Activated CD8-positive, alpha-beta memory T cell treated with anti-CD3 and anti-CD28 coated beads for 24 hours (primary cell): Measurements from ENCODE around the gene SLC35D3.
"Not testable (repeated sequence)": the region's sequence is repeated elsewhere in the genome, so short reads cannot be mapped to it uniquely, and the experiment has no call there.

ENCODE experiments used
- DNase-seq: peaks from one replicate; pipeline ENCODE4 v3.0.0-alpha.2; 2020

SLC35D3 gene, protein sequence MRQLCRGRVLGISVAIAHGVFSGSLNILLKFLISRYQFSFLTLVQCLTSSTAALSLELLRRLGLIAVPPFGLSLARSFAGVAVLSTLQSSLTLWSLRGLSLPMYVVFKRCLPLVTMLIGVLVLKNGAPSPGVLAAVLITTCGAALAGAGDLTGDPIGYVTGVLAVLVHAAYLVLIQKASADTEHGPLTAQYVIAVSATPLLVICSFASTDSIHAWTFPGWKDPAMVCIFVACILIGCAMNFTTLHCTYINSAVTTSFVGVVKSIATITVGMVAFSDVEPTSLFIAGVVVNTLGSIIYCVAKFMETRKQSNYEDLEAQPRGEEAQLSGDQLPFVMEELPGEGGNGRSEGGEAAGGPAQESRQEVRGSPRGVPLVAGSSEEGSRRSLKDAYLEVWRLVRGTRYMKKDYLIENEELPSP

DNA sequence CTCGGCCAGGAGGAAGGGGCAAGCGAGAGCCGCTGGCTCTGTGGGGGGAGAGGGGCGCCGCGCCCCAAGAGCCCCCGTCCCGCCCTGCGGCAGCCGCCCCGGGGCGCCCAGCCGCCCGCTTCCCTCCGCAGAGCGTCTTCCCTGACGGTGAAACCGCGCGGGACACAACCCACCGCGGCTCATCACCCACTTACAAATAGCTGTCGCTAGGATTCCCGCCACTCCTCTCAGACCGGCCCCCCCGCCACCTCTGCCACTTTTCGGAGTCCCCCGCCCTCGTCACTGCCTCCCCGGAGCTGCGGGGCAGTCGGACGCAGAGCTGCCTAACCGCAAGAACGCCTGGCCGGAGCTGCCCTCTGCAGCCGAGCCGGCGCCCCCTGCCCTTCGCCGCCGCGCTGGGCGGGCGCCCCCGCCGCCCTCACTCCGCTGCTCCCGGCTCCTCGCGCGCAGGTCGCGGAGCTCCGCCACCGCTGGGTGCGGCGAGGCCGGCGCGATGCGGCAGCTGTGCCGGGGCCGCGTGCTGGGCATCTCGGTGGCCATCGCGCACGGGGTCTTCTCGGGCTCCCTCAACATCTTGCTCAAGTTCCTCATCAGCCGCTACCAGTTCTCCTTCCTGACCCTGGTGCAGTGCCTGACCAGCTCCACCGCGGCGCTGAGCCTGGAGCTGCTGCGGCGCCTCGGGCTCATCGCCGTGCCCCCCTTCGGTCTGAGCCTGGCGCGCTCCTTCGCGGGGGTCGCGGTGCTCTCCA is at the start of gene SLC35D3:
TSS of gene SLC35D3 (plus strand) at position 366 of the 749 bp plus-strand sequence. CDS start at position 494, 128 bp downstream.
- peak; percentile 69 for DNase-seq

DNA sequence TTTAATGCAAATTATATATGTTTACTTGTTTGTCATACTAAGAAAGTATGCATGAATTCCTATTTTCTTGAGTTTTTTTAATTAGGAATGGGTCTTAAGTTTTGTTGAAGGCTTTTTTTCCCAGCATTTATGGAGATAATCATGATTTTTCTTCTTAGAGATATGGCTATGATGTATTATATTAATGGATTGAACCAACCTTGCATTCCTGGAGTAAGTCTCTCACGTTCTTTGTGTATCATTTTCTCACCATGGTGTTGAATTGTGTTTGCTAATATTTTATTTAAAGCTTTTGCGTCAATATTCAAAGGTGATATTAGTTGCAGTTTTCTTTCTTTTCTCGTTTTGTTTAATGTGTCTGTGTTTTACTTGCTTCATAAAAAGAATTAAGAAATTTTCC is 48.4 kb upstream of the SLC35D3 start:
- no peak for DNase-seq

DNA sequence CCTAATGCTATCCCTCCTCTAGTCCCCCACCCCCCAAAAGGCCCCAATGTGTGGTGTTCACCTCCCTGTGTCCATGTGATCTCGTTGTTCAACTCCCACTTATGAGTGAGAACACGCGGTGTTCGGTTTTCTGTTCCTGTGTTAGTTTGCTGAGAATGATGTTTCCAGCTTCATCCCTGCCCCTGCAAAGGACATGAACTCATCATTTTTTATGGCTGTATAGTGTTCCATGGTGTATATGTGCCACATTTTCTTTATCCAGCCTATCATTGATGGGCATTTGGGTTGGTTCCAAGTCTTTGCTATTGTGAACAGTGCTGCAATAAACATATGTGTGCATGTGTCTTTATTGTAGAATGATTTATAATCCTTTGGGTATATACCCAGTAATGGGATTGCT is 45.6 kb upstream of the SLC35D3 start:
- not testable (repeated sequence) for DNase-seq

DNA sequence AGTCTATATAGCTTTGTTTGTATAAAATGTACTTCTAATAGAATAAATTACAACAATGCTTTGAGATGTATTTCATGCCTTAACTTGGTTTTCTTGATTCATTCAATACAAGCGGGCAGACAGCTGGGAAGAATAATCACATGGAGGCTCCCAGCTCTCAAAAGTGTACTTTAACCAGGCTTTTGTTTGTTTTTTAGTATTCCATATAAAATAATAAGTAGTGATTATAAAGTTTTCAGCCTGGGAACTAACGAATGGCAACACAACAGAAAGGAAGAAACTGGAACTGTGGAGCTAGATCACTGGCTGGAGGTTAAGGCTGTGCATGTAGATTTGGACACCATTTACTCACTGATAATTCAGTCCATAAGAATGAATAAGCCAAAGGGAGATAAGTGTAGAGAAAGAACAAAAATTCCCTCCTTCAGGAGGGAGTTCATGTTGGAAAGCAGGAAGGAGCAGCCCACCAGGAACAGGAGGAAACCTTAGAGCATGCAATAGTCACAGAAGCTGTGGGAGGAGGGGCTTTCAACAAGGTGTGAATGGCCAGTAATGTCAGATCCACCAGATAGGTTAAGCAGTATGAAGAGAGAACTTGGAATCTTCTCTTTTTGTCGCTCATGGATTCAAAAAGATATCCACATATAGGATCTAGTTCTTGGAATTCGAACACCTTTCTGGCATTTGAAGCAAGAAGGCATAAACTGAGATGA is 41.2 kb upstream of the SLC35D3 start:
- no peak for DNase-seq

DNA sequence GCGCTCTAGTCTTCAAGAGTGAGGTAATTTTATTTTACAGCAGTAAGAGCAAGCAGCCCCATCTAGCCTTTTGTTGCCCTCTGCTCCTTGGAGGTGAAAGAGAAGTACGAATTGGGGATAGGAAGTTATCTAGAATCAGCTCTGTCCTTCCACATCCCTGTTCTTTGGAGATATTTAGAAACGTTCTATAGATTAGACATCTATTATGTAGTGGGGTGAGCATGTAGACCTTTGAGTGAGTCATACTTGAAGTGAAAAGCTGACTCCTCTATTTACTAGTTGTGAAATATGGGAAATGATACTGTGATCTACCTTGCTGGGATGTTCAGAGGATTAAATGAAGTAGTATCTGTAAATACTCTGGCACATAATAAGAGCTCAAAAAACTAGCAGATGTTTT is 36.0 kb upstream of the SLC35D3 start:
- DNase-seq: no peak

DNA sequence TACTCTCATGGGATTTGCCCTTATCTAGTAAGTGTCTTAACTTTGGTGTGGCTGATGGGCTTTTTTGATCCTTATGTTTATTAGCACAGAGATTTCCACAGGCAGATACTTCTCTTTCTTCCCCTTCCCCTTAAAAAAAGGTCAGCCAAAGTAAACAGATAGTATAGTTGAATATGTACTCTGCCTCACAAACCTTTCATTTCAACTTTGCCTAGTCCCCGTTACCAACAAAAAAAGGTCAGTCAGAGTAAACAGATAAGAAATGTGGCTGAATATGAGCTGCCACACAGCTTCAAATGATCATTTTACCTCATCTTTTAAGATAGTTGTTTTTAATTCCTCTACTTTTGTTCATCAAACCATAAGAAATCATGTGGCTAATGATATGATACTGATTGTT is 34.1 kb upstream of the SLC35D3 start:
- DNase-seq: no peak

DNA sequence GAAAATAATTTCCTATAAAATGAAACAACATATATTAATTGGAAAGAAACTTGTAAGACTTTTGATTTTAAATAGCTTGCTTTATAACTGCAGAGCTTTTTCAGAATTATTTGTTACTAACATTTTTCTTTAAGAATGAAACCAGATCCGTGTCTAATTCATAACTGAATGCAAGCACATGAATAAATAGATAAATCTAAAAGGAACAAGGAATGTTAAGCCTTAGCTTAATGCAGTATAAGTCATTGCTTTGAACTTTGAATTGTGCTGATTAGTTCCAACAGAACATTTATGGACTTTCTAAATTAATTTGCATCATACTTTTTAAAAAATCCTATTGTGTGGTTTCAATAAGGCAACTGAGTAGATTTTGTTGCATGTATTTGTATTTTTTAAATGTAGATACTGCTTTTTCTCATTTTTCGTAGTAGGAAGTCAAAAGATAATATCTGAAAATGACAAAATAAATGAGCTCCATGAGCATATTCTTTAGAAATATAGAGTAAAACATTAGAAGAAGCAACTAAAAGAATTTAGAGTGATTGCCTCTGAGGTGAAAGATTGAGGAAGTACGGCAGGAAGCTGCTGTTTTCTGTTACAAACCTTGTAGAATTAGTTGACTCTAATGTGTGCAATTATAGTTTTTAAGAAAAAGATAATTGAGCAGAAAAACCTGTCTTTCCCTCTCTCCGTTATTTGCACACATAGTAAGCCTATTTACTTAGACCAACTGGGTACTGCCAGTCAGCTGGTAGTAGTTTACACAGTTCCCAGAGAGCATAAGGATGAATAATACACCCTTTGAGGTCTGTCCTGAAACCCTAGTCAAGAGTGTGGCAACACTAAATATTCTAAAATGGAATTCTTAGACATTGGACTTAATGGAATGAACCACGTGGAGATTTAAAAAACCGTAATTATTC is 32.6 kb upstream of the SLC35D3 start:
- no peak for DNase-seq

DNA sequence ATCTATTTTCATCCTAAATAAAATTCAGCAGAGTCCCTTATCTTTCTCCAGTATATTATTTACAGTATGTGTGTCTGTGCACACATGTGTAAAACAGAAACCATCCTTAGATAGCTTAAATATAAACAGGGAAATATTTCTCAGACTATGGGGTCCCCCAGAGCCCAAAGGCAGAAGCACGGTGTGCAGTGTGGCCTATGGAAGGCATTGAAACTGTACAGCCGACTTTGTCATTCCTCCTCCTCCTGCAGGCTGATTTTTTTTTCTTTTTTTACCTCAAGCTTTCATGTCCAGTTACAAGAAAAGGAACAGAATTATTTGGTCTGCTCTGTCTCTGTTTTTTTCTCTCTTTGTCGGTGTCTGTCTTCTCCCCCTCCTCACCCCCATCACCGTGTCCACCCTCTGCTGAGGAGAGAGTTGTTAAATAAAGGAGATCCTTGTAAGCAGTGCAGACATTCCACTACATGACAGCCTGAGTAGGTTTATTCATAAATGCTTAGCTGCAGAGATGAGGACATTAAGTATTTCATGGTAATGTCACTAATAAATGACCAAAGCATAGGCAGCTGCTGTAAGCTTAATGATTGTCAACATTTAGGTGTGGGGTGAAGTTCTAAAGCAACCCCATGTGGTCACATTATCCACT is 31.8 kb upstream of the SLC35D3 start:
- DNase-seq: no peak

DNA sequence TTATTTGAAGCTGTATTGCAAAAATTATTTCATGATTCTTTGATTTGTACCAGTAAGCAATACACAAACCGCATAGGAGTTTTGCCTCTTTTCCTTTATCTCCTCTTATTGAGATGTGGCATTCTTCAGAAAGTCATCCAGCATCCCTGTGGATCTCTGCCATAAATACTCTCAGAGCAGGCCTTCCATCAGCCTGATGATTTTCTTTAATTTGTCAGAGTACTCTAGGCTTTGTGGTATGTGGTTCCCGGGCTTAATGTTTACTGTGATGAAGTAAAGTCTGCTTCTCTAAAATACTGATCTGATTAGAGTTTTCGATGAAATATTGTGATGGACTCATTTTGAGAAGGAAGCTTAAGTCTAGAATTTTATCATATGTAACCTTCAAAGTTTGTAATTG is 31.1 kb upstream of the SLC35D3 start:
- DNase-seq: no peak

DNA sequence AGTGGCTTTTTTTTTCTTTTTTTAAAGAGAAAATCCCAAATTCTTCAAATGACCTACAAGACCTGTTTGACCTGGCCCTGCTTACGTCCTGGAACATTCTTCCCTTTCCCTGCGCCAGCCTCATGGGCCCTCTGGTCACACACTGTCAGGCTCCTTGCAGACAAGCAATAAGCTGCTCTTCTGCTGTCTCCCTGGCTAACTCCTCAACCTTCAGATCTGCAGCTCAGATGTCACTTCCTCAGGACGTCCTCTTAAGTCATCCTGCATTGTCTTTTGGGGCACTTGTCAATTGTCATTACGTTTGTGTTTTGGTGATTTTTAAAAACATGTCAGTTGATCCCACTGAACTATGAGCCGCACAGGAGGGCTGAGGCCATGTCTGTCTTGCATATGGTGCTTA is 28.9 kb upstream of the SLC35D3 start:
- no peak for DNase-seq

DNA sequence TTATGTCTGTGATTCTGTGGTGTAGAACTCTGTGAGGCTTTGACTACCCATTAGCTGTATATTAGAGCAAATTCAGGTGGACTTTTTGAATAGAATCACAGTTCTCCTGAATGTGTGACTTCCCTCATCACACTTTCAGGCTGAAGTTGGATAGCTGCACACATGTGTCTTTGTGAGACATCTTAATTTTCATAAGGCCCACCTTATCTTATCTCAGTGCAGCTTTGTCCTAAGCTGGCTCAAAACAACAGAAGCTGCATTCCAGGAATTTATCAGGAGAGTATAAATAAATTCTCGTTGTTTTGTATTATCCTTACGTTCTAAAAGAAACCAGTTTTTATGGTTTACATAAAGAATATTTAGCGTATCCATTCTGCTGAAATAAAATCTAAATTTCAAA is 26.2 kb upstream of the SLC35D3 start:
- DNase-seq: no peak

DNA sequence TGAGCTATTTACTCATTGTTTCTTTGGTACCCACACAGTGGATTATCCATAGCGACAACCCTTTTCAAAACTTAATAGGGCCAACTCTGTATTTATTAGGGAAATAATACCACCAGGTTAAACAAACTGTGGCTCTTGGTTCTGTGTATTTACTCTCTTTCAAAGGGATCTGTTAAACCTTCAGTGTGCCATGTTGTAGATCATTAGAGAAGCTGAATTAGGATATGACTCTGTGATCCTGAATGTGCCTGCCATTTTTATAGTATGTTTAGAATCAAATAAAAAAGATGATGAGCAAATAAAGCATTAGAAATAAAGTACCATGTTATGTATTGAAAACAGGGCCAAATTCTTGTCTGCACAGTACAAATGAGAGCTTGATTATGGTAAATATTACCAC is 25.0 kb upstream of the SLC35D3 start:
- no peak for DNase-seq

DNA sequence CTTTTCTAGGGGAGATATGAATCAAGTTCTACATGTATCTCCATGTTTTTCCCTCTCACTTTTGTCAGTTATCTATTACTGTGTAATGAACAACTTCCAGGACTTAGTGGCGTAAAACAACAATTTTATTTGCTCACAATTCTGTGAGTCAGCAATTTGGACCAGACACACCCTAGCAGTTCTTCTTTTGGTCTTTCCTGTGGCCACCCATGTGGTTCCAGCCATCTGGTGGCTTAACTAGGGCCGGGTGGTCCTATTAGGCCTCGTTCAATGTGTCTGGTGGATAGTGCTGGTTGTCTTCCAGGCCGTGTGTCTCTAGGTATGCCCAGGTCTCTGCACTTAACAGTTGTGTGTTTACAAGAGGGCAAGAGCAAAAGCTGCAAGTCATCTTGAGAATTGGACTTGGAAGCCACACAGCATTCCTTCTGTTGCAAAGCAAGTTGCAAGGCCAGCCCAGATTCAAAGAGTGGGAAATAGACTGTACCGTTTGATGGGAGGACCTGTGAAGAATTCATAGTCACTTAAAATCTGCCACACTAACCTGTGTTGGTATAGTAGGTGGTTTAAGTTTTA is 20.8 kb upstream of the SLC35D3 start:
- DNase-seq: no peak

DNA sequence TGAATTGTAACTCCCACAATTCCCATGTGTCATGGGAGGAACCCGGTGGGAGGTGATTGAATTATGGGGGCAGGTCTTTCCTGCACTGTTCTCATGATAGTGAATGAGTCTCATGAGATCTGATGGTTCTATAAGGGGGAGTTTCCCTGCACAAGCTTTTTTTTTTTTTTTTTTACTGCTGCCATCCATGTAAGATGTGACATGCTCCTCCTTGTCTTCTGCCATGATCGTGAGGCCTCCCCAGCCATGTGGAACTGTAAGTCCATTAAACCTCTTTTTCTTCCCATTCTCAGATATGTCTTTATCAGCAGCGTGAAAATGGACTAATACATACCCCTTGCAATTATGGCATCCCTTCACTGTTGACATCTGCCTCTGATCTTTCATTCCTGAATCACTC is 17.6 kb upstream of the SLC35D3 start:
- not testable (repeated sequence) for DNase-seq

DNA sequence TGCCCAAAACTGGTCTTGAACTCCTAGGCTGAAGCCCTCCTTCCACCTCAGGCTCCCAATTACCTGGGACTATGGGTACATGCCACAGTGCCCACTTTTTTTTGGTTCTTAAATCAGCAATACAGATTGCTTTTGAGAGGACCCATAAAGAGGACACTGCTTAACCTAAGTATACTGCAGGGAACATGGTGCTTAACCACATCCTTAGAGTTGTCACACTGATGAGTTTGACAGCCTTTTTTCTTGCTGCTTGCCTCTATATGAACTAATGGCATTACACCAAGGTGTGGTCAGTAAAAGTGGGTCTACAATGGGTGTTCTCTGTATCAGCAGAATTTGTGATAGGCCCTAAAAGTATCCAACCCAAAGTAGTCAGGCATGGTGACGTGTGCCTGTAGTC is 7.2 kb upstream of the SLC35D3 start:
- DNase-seq: no peak

DNA sequence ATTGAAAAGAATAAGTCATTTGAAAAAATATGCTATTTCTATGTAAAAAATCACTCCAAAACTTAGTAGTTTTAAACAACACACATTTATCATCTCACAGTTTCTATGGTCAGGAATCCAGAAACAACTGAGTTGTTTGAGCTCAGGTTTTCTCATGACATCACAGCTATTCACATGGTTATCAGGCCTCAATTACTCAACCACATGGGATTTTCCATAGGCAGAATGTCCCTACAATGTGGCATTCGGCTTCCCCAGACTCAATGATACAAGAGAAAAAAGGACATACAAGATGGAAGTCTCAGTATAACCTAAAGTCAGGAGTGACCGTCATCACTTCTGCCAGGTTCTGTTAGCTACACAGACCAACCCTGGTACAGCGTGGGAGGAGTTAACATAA is 3.4 kb upstream of the SLC35D3 start:
- DNase-seq: no peak

DNA sequence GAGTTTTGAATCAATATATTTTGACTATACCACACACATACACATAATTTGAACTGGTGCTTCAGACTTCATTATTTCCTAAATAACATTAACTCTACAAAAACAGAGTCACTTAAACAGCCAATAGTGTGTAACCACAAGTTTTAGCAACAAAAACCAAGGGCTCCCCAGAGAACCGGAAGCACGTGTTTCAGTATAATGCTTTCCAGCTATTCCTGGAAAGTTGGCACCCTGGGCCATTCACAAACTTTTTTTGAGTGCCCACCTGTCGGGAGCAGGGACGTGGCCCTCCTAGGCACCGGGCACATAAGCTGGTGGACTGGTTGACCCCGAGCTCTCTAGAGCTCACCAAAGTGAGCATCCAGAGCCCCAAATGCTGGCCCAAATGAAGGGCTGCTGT is 1.9 kb upstream of the SLC35D3 start:
- DNase-seq: no peak

DNA sequence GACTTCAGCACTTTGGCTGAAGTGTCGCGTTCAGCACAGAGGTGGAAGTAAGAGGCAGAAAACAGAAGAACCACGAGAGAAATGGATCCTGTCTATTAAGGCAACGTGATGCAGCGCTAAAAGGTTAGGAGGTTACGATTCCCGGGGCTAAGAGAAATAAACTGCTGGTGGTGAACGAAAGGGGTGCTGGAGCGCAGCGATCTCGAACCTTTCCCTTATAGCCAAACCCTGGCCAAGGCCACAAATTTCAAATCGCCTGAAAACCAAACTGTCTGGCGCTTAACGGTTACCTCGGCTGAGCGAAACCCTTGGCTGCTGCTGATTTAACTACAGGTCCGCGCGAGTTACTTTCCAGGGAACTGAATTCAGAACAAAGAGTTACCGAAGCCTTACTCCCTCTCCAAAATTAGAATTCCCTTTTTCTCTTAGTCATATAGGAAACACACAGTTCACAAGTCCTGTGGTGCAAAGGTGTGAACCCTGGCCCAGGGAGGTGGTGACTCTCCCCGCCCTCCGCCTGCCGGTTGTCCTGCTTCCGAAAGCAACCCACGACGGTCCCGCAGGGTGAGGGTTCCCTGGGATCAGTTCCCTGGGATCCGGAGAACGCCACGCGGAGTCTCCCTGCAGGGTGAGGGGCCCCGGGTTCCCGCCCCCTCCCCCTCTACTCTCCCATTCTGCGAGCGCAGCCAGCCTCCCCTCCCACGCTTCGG is 1.3 kb upstream of the SLC35D3 start:
- peak; percentile 65 for DNase-seq

DNA sequence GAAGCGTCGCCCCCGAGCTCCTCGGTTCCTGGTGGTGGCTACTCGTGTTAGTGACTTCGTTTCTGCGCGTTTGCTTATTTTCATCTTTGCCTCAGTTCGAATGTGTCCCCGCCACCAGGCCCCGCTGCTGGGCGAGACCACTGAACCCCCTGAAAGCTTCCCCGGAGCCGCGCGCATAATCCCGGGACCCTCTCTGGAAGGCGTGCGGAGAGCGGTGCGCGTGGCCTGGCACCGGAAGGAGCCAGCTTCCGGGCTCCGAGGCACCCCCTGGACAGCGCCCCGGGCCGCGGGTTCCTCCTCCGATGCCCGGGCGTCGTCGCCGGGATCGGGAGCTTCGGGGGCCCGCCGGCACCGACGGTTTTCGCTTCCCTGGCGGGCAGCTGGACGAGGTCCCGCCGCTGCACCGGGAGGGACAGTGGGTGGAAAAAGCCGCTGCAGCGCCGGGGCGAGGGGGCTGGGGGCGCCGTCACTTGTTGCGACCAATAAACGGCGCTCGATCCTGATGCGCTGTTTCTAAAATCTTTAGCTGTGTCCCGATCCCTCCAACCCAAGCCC is 643 bp upstream of the SLC35D3 start:
- DNase-seq: peak; percentile 61

DNA sequence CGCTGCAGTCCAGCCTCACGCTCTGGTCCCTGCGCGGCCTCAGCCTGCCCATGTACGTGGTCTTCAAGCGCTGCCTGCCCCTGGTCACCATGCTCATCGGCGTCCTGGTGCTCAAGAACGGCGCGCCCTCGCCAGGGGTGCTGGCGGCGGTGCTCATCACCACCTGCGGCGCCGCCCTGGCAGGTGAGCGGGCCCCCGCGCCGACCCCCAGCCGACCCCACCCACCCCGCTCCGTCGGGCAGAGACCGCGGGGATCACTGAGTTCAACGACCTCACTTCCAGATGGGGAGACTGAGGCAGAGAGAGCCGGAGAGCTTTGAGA is 545 bp downstream of the SLC35D3 start:
- no peak for DNase-seq
